ENCODE measurements around the gene ENHO.

- TF ChIP-seq CTCF (IDR thresholded peaks at IDR 0.05) (no peak), POLR2A (IDR thresholded peaks at IDR 0.05) (no peak)
Observed at GRCh38 chr9:34517185-34517584, 5.6 kb downstream of the ENHO start.

Measured in testis (tissue), 2 donors.